Measurements from ENCODE around the gene HCAR2.
"Not testable (repeated sequence)": the region's sequence is repeated elsewhere in the genome, so short reads cannot be mapped to it uniquely, and the experiment has no call there.

The HCAR2 gene

DNA sequence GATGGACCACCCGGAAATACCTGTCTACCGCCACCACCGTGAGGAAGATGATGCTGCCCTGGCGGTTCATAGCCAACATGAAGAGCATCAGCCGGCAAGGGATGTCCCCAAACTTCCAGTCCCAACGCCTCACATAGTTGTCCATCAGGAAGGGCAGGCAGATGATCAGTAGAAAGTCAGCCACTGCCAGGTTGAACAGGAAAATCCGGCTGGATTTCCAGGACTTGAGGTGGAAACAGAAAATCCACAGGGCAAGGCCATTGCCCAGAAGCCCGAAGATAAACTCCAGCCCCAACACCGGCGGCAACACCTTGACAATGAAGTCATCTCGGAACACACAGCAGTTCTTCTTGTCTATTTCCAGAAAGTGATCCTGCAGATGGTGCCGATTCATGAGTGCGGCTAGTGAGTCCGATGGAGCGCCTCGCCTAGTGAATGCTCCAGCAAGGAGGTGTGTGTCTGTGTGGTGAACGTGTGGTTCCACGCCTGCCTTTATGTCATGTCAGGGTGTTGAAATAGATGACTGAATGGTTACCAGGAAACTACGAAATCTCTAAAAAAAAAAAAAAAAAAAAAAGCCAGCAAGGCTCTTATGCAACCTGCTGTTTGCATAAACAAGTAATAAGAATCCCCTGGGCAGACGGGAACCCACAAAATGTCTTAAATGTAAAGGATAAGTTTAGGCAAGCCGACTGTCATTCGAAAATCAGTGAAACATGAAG, at the start of gene HCAR2:
HCAR2 (minus strand) TSS at position 468 of the 722 bp plus-strand sequence; CDS start at position 394, 74 bp downstream.
- not testable (repeated sequence) for DNase-seq (ENCODE audit: low read depth)

DNA sequence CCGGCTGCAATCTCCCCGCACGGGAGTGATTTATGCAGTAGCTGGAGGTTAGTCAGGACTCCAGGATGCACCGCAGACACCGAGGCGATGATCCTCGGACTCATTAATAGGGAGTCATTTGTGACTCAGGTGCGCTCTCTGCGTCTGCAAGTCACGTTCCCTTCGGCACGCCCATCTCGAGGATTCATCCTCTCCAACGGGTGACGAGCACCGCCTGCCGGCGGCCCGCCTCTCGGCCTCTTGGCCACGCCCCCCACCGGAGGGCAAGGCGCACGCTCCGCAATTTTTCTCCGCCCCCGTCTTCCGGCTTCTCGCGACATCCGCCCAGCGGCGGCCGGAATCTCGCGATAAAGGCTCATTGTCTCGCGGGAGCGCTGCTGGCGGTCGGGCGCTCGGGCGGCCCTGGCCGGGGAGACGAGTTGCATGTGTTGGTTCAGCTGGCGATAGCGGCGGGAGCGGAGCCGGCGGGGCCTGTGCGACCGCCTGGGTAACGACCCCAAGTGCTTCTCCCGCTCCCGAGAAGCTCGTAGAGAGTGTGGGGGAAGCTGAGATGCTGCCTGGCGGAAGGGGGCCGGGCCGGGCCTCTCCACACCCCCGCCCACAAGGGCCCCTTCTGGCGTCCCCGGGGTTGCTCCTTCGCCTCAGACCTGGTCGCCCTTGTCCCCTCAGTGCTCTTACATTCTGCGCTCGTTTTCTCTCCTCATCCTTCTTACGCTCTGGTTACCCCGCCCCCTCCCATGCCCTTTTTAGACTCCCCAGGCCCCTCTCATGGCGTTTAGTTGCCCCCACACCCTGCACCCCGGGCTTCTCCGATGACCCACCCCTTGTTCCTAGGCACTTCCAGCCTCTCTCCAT, 49.5 kb upstream of the HCAR2 start, which contains the start of gene DENR:
DENR (plus strand) TSS at position 361 of the 855 bp plus-strand sequence. CDS start 878 bp downstream, outside the sequence.
- TF ChIP-seq, protein P1, sequence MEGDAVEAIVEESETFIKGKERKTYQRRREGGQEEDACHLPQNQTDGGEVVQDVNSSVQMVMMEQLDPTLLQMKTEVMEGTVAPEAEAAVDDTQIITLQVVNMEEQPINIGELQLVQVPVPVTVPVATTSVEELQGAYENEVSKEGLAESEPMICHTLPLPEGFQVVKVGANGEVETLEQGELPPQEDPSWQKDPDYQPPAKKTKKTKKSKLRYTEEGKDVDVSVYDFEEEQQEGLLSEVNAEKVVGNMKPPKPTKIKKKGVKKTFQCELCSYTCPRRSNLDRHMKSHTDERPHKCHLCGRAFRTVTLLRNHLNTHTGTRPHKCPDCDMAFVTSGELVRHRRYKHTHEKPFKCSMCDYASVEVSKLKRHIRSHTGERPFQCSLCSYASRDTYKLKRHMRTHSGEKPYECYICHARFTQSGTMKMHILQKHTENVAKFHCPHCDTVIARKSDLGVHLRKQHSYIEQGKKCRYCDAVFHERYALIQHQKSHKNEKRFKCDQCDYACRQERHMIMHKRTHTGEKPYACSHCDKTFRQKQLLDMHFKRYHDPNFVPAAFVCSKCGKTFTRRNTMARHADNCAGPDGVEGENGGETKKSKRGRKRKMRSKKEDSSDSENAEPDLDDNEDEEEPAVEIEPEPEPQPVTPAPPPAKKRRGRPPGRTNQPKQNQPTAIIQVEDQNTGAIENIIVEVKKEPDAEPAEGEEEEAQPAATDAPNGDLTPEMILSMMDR (IDR thresholded peaks at IDR 0.05; ENCODE audit: low read depth, low read length, missing control alignments) = peak; percentile 94
- peak; percentile 93 for DNase-seq (ENCODE audit: low read depth)
- peak within 1 kb of the TSS; percentile 84 for H3K4me3 ChIP-seq (ENCODE audit: low read depth, low read length)

More for the DNA sequence above, at the start of gene HCAR2:
- H3K4me3 ChIP-seq (ENCODE audit: low read depth, low read length) = not testable (repeated sequence)

DNA sequence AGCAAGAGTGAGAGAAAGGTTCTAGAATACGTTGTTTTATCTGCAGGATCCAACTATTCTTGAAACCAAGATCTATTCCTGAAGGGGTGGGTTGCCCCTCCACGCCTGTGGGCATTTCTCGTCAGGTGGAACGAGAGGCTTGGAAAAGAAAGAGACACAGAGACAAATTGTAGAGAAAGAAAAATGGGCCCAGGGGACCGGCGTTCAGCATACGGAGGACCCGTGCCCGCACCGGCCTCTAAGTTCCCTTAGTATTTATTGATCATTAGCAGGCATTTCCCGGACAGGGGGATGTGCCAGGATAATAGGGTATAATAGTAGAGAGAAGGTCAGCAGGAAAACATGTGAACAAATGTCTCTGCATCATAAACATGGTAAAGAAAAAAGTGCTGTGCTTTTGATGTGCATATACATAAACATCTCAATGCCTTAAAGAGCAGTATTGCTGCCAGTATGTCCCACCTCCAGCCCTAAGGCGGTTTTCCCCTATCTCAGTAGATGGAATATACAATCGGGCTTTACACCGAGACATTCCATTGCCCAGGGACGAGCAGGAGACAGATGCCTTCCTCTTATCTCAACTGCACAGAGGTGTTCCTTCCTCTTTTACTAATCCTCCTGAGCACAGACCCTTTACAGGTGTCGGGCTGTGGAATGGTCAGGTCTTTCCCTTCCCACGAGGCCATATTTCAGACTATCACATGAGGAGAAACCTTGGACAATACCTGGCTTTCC, 47.8 kb upstream of the HCAR2 start:
- H3K4me3 ChIP-seq (ENCODE audit: low read depth, low read length); DNase-seq (ENCODE audit: low read depth): not testable (repeated sequence)

DNA sequence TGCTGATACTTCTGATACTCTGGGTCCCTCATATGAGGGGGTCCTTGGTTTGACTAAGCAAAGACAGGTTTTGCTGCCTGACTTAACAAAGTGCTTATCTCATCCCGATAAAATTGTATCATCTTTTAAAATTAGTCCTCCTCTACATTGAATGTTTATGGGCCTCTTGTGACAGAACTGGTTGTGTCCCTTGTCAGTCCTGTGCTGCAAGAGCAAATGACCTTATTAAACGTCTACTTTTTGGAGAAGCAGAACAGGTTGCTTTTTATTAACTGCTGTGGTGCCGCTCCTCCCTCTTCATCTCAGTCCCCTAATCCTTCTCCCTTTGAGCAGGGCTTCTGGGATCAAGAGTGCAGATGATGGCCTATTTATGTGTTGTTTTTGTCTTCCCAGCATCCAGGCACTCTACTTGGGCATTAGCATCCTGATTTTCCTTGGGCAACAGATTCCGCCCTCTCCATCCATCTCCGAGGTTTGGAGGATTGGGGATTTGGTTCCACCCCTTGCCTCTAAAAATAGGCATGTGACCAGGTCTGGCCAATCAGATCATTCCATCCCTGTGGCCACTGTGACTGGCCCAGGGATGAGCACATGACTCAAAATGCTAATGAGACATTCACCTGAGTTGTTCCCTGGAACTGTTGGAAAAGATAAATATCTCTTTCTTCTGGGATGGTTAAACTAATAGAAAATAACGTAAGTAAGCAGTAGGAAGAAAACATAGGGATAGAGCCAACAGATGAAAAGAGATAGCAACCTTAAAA, 46.6 kb upstream of the HCAR2 start:
- no peak for DNase-seq (ENCODE audit: low read depth)
- TF ChIP-seq, protein P1 (IDR thresholded peaks at IDR 0.05; ENCODE audit: low read depth, low read length, missing control alignments) = no peak
- H3K4me3 ChIP-seq (ENCODE audit: low read depth, low read length) = no peak overlapping the region

DNA sequence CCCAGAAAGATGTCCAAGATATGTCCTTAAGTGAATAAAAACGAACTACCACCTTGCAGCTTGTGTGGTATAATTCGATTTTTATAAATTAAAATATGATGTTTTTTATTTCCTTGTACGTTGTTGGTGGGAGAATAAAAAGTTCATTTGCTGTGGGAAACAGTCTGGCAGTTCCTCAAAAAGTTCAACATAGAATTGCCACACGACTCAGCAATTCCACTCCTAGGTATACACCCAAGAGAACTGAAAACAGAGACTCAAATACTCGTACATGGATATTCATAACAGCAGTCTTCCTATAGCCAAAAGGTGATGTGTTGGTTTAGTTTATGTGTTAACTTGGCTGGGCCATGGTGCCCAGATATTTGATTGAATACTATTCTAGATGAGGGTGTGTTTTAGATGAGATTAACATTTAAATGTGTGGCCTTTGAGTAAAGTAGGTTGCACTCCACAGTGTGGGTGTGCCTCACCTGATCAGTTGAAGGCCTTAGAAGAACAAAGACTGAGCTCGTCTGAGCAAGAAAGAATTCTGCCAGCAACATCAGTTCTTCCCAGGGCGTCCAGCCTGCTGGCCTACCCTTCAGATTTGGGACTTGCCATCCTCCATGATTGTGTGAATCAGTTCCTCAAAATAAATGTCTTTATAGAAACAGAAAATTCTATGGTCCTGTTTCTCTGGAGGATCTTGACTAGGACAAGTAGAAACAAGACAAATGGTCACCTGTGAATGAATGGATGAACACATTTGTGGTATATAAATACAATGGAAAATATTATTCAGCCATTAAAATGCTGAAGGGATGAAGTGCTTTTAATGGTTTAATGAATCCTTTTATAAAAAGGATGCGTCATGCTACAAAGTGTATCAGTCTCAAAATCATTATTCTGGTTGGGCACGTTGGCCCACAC, 44.3 kb upstream of the HCAR2 start:
- TF ChIP-seq, protein P1 (IDR thresholded peaks at IDR 0.05; ENCODE audit: low read depth, low read length, missing control alignments) = no peak
- no peak overlapping the region for H3K4me3 ChIP-seq (ENCODE audit: low read depth, low read length)
- no peak for DNase-seq (ENCODE audit: low read depth)

DNA sequence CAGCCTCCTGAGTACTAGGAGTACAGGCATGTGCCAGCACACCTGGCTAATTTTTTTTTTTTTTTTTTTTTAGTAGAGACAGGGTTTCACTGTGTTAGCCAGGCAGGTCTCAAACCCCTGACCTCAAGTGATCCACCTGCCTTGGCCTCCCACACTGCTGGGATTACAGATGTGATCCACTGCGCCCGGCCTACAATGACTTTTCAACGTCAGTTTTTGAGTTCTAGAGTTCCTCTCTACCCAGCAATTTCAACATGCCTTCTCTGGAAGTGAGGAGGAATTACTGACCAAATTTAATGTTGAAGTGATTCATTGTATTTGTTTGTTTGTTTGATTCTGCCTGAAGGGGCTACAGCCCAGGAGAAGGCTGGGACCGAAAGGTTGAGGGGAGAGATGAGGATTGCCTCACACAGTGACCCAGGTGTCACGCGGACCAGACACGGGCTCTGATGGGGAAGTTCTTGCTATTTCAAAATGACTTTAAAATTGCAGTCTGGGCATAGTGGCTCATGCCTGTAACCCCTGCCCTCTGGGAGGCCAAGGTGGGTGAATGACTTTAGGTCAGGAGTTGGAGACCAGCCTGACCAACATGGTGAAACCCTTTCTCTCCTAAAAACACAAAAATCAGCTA, 40.9 kb upstream of the HCAR2 start:
- no peak for DNase-seq (ENCODE audit: low read depth)
- H3K4me3 ChIP-seq (ENCODE audit: low read depth, low read length) = no peak overlapping the region

More for the DNA sequence above, 40.9 kb upstream of the HCAR2 start:
- TF ChIP-seq, protein P1 (IDR thresholded peaks at IDR 0.05; ENCODE audit: low read depth, low read length, missing control alignments) = no peak

Data from GM12864 (cell line).